ENCODE data around the gene THSD8.
"Not testable (repeated sequence)": the region's sequence is repeated elsewhere in the genome, so short reads cannot be mapped to it uniquely, and the experiment has no call there.

THSD8 gene

DNA sequence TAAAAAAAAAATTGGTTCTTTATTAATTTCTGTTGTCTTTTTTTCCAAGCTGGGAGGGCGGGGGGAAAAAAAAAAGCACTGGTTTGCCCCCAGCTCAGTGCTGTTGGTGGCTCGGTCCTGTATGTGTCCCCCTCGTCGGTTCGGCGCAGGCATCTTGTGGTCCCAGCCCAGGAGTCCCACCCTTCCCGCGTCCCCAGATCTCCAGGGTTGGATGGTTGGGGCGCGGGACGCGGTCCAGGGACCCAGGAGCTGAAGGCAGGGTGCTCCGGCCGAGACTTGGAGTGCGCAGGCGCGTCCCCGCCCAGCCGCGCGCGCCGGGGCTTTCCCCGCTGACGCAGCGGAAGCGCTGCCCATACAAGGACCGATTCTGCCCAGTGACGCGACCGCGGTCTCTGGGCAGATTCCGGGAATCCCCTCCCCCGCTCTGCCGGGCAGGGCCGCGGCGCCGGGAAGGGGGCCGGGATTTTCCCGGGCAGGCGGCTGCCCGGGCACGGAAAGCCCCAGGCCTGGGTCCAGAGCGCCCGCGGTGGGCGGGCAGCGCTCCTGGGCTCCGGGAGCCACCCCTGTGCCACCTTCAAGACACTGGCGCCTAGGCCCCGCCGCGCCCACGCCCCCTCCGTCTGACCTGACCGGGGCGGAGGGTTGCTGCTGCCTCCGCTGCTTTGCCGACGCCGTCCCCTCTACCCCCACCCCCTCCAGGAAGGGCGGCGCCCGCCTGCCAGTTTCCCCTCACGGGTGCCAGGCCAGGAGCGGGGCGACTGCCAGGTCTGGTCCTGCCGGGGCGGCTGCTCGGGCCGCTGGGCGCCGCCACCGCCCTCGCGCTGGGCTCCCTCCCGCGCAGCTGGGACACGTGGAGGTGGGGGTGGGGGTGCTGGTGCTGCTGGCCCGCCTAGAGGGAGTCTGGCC lies 8.3 kb upstream of the THSD8 start:
- DNase-seq, result peak; percentile 89

DNA sequence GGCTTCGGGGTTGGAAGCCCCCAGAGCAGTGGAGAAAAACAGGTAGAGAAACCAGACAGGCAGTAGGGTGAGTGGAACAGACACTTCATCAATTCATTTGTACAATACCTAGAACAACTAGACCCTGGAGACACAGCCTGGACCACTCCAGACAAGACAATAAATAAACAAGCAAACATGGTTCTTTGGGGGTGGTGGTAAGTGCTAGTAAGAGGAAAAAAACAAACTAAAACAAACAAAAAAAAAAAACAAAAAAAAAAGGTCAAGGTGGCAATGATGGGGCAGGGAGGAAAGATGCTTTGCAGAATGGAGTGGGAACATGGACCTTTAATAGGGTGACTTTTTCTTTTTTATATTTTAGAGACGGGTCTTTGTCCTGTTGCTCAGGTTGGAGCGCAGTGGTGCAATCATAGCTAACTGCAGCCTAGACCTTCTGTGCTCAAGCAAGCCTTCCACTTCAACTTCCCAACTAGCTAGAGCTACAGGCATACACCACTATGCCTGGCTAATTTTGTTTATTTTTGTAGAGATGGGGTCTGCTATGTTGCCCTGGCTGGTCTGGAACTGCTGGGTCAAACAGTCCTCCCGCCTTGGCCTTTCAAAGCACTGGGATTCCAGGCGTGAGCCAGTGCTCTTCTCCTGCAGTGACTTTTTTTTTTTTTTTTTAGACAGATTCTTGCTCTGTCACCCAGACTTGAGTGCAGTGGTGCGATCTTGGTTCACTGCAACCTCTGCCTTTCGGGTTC lies 7.5 kb upstream of the THSD8 start:
- DNase-seq, result no peak

DNA sequence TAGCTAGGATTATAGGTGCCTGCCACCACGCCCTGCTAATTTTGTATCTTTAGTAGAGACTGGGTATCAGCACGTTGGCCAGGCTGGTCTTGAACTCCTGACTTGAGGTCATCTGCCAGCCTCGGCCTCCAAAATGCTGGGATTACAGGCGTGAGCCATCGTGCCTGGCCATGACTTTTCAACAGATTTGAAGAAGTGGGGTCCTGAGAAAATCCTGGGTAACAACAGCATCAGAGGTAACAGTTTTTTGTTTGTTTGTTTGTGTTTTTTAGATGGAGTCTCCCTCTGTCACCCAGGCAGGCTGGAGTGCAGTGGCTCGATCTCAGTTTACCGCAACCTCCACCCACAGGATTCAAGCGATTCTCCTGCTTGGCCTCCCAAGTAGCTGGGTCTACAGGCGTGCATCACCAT lies 6.9 kb upstream of the THSD8 start:
- DNase-seq, result no peak

DNA sequence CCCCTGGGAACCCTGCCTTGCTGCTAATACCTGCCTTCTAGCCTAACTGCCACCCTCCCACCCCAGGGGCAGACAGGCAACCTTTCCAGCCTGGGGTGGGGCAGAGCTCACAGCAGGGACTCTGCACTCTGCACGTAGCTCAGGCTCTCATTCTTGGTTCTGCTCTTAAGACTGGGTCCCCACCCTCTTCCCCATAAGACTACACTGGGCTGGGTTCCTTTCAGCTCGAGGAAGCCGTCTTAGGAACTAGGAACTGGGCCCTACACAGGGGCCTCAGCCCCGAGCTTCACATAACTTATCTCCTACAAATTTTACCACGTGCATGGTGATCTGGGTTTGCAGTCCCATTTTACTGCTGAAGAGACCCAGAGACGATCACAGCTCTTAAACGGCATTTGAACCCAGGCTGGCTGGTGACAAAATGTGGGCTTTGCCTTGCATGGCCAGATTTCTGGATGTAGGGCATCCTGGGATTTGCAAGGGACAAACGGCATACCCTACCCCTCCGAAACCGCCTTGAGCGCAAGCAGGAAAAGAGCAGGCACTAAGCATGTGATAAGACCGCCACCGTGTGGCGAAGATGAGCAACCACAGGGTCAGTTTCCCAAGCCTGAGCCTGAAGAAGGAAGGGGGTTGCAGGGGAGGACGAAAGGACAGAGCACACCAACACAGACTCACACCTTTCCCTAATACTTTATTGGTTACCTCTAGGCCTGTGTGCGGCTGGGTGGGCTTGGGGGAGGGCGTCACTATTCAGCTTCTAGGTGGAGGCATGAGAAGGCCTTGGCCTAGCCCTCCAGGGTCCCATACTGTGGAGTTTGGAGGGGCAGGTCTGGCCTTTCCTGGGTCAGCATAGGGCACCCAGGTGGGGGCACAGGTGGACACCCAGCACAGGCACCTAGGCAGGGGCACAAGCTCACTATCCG lies 5.5 kb upstream of the THSD8 start:
- peak; percentile 76 for DNase-seq

DNA sequence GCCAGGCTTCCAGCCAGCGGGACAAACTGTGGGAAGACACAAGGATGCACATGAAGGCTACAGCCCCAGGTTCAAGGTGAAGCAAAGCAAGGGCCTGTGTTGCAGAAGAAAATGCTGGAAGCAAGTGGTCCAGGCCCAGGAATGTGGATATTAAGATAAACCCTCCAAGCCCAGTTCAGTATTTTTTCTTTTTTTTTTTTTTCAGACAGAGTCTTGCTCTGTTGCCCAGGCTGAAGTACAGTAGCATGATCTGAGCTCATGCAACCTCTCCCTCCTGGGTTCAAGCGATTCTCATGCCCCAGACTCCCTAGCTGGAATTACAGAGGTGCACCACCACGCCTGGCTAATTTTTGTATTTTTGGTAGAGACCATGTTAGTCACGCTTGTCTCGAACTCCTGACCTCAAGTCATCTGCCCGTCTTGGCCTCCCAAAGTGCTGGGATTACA lies 4.7 kb upstream of the THSD8 start:
- no peak for DNase-seq

DNA sequence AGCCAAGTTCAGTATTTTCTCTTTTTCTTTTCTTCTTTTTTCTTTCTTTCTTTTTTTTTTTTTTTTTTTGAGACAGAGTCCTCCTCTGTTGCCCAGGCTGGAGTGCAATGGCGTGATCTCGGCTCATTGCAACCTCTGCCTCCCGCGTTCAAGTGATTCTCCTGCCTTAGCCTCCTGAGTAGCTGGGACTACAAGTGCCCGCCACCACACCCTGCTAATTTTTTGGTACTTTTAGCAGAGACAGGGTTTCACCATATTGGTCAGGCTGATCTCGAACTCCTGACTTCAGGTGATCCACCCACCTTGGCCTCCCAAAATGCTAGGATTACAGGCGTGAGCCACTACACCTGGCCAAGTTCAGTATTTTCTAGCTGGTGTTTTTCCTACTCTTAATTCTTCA lies 4.3 kb upstream of the THSD8 start:
- DNase-seq, result not testable (repeated sequence)

DNA sequence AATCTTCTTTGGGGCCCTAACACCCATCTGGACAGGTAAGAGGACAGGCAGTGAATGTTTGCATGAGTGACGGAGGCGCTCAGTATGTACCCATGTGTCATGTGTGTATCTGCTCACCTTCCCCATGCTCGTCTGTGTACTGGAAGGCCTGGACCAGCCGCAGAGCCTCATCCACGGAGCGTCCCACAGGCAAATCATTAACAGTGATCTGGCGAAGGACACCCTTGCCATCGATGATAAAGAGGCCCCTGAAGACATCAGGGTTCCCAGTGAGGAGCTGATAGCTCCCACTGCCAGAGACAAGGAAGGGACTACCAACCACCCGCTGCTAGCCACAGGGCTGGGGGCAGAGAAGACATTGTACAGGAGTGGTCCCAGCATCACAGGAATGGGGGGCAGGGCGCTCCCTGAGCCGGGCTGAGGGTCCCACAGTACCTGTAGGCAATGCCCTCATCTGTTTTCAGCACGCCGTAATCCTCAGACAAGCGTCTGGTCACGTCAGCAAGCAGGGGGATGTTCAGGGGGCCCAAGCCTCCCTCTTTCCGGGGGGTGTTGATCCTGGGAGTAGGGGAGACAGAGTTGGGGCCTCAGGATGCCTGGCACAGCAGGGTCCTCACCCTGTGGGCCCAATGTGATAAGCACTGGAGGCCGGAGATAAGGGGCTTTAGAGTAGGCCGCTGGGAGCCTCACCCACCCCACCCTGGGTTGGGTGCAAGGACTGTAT lies 2.0 kb upstream of the THSD8 start:
- no peak for DNase-seq

DNA sequence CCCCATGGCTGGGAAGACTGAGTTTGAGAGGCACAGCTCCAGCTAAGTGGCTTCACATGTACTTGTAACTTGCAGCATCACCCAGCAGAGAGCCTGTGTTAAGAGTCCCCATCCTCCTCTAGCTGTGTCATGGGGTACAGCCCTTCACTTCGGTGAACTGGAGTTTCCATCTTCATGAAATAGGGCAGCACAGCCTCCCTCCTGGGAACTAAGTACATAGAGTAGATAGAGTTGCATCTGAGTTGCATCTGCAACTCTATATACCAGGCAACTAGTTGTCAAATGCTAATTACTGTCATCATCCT lies 1.5 kb upstream of the THSD8 start:
- DNase-seq, result no peak

DNA sequence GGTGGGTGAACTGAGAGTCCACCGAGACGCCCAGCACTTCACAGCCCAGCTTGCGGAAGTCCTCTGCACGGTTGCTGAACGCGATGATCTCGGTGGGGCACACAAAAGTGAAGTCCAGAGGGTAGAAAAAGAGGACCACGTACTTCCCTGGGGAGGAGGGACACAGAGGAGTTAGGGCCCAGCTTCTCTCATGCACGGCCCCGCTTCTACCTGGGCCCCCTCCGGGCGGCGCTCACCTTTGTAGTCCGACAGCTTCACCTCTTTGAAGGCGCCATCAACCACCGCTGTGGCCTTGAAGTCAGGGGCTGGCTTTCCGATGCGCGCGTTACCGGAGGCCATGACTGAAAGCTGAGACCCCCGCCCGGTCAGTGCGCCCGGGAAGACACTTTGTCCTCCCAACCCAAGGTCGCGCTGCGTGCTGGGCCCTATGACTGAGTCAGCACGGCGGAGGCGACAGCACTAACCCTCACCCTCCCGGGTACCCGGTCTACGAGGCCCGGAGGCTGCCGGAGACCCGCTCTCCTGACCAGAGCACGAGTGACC lies 875 bp upstream of the THSD8 start:
- DNase-seq, result peak; percentile 20

DNA sequence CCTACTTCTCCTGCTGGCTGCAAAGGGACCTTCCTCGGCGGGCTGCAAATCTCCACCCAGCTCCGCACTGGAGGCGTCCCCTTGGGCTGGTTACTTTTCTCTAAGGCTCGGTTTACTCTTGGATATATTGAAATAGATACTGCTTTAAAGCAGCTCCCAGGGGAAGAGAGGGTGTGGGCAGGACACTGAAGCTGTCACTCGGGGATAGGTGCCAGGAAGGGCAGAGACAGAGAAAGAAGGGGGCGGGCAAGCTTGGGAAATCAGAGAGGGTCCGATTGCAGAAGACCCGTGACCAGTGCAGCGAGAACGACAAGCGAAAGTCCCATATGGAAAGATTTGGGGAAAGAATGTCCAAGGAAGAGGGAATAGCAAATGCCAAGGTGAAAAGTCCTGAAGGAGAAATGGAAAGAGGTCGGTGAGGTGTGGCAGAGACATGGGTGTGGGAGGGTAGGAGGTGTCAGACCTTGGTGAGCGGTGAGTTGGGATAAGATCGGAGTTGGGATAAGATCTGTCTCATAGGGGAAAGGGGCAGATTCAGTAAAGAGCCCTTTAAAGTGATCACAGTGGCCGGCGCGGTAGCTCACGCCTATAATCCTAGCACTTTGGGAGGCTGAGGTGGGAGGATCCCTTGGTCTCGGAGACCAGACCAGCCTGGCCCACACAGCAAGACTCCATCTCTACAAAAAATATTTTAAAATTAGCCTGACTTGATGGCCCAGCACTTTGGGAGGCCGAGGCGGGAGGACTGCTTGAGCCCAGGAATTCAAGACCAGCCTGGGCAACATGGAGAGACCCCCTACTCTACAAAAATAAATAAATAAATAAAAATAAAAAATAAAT lies 618 bp downstream of the THSD8 start:
- no peak for DNase-seq

DNA sequence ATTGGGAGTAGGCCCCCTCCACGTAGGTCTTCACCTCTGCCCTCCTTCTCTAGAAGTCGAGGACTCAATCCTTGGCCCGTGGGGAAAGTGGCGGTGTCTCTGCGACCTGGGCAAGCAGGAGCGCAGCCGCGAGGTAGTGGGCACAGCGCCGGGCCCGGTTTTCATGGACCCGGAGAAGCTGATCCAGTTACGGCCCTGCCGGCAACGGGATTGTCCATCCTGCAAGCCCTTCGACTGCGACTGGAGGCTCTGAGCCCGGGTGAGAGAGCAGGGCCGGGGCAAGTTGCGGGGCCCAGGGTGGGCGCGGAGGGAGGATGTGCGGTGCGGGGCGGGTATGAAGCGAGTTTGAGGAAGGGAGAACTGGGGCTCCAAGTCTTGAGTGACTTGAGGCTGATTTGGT lies 2.2 kb downstream of the THSD8 start:
- no peak for DNase-seq

DNA sequence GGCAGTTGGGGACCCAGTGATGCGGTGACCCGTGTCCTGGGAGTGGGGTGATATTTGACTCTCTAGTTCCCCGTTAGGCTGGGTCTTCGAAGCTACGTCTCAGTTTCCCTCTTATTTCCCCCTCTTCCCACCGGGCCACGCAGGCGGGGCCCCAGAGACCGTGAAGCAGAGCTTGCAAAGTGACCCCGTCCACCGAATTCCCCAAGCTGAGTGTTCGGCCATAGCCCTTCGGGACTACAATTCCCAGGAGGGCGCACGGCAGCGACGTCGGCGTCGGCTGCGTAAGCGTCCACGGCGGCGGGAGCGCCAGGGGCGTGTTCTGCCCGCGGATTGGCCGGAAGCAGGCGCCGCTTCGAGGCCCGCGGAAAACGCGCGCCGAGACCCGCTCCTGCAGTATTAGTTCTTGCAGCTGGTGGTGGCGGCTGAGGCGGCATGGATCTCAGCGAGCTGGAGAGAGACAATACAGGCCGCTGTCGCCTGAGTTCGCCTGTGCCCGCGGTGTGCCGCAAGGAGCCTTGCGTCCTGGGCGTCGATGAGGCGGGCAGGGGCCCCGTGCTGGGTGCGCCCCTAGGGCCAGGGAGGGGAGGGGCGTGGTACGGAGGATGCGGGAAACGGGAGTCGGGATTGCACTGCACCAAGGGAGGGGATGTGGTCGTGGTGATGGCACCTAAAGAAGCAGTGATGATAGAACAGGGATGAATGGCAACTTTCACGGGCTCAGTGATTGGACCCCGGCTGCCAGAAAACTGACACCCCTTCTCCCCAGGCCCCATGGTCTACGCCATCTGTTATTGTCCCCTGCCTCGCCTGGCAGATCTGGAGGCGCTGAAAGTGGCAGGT lies 4.6 kb downstream of the THSD8 start, which contains the start of gene RNASEH2A:
Gene RNASEH2A (plus strand): TSS at position 343 of the 840 bp plus-strand sequence. CDS start 90 bp downstream, at position 433.
- DNase-seq, result peak; percentile 92

DNA sequence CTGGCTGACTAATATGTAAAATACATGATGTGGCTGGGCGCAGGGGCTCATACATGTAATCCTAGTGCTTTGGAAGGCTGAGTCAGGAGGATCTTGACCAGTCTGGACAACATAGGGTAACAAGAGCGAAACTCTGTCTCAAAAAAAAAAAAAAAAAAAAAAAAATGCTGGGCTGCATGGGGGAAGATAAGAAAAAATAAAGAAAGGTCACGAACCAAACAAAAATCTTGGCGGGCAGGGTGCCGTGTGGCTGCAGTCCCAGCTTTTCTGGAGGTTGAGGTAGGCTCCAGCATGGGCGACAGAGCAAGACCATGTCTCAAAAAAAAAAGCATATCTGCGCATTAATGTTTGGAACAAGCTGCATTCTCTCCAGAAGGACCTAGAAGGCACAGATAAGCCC lies 13.2 kb downstream of the THSD8 start:
- no peak for DNase-seq

DNA sequence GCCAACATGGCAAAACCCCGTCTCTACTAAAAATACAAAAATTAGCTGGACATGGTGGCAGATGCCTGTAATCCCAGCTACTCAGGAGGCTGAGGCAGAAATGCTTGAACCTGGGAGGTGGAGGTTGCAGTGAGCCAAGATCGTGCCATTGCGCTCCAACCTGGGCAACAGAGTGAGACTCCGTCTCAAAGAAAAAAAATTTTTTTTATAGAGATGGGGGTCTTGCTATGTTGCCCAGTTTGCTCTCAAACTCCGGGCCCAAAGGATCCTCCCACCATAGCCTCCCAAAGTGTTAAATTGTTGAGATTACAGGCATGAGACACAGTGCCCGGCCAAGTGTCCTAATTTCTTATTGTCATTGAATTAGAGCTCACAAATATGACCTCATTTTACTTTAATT lies 15.3 kb downstream of the THSD8 start:
- not testable (repeated sequence) for DNase-seq

DNA sequence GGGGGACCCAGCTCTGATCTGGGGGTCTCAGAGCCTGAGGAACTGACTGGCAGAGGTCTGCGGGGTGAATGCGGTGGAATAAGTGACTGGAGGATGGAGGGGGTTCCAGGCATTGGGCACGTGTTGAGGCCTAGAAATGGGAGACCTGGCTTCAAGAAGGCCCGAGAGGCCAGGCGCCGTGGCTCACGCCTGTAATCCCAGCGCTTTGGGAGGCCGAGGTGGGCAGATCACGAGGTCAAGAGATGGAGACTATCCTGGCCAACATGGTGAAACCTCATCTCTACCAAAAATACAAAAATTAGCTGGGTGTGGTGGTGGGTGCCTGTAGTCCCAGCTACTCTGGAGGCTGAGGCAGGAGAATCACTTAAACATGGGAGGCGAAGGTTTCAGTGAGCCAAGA lies 15.9 kb downstream of the THSD8 start:
- DNase-seq, result not testable (repeated sequence)

DNA sequence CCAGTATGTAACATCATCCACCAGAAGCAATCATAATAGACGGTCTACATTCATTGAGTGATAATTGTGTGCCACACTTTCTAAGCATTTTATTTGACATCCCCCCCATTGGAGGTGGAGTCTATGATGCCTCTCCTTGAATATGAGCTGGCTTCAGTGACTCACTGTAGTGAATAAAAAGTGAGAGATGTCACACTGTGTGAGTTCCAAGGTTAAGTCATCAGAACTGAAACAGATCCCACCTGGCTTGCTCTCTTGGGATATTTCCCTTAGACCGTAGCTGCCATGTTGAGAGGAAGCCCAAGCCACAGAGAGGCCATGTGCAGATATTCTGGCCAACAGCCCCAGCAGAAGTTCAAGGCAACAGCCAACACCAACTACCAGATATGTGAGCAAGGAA lies 19.9 kb downstream of the THSD8 start:
- DNase-seq, result no peak

DNA sequence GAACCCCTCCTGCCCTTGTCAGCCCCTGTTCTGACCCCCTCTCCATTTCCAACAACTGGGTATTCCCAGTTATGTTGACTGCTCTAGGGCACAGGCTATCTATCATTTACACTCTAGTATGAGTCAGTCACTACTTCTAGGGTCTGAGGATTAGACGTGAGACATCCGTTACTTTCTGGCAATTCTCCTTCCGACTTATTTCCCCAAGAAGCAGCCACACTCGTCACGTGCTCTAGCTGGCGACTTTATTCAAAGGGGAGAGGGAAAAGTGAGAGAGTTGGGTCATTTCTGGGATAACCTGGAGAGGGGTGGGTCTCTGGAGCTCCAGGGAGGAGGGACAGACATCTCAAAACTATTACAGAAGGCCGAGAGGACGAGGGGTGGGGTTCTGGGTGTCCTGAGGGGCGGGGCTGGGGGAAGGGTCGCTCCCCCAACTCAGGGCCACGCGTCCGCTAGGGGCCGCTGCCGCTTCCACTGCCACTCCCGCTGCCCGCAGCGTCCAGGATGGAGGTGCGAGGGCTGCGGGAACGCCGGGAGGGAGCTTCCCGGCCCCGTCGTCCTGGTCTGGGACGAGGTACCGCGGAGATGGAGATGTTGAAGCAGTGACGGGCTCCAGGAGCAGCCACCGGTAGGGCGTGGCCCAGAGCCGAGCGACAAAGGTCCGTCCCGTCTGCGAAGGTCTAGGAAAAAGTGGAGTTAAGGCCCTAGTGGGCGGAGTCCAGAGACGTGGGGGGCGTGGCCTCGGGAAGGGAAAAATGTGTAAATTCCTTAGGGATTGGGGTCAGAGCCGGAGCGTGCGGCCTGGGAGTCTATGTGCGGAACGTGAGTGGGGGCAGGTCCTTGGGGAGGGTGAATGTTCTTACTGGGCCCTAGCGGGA lies 23.6 kb downstream of the THSD8 start:
- no peak for DNase-seq

DNA sequence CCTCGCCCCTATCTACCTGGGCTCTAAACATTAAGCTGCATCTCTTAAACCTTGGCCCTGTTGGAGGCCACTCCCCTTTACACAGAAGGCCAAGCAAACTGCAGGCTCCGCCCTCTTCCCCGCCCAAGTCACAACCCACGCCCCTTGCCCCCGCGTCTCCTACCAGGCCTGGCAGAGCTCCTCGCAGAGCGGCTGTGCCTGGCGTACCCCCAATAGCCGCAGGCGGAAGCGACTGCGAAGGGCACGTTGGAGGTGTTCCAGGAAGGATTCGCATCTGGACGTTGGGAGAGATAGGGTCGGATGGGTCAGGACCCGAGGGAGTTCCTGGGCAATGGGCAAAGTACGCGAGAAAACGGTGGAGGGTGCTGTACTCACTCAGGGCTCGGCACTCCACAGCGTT lies 26.6 kb downstream of the THSD8 start:
- peak; percentile 45 for DNase-seq

DNA sequence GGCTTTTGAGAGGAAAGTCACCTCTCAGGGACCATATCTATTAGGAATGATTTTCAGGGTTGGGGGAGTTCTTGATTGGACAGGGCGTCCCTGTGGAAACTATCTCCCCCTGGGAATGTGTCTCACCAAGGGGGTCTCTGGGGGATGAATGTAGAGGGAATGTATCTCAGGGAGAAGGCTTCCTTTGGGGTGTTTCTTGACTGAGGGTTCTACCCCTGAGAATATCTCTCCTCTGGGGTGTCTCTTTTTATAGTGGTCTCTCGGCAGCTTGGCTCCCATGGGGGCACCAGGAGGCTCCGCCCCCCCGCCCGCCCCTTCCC lies 31.5 kb downstream of the THSD8 start:
- no peak for DNase-seq

Data from NCI-H1105 (cell line).